ENCODE measurements around the gene FBXO46. TPM values are rescaled to one million over a fixed set of nuclear protein-coding genes. Genes with fewer than 3 reads are reported as not detected.
"Not testable (repeated sequence)": the region's sequence is repeated elsewhere in the genome, so short reads cannot be mapped to it uniquely, and the experiment has no call there.

Gene FBXO46
- total RNA-seq, 8 experiments from 2014 or later = 6.4 to 24.3 (median 8.9) TPM

GRCh38 chr19:45762870-45763631, 32.4 kb upstream of the FBXO46 start:
- Histone ChIP-seq H3K27ac (no peak overlapping the region), H3K4me3 (no peak overlapping the region), H3K4me1 (replicated peaks in 1 of 2) (peaks cover 18 to 29% of the 10 kb centered on the region in 2 donors)
- in situ Hi-C loops (cut with MboI; ENCODE audit: low pct_unique_long_range_greater_than_20kb in 2 of 9, low sequenced_read_pairs in 9 of 9, unreplicated experiment in 9 of 9) = no loop called here
- 33 to 100% (median 90%) methylated on average over 1 to 8 of the region's 15 CpGs; no CpG with 5 or more reads in 4 of the 10 experiments for WGBS, 10 experiments
- no peak for ATAC-seq (replicated peaks in 6 of 8)

GRCh38 chr19:45761714-45762113, 31.0 kb upstream of the FBXO46 start:
- no peak overlapping the region for H3K4me3 ChIP-seq
- no peak overlapping the region for H3K27ac ChIP-seq
- no peak for ATAC-seq (replicated peaks in 6 of 8)
- whole genome bisulfite sequencing, 10 experiments = 66 to 100% (median 70%) methylated on average over 1 to 7 of the region's 17 CpGs; no CpG with 5 or more reads in 7 of the 10 experiments
- peaks cover 18 to 25% of the 10 kb centered on the region in 2 donors for H3K4me1 ChIP-seq (replicated peaks in 1 of 2)
- in situ Hi-C loops (cut with MboI; ENCODE audit: low pct_unique_long_range_greater_than_20kb in 2 of 9, low sequenced_read_pairs in 9 of 9, unreplicated experiment in 9 of 9) = no loop called here

GRCh38 chr19:45758921-45759320, 28.2 kb upstream of the FBXO46 start:
- in situ Hi-C loops (cut with MboI; ENCODE audit: low pct_unique_long_range_greater_than_20kb in 2 of 9, low sequenced_read_pairs in 9 of 9, unreplicated experiment in 9 of 9) = no loop called here
- 20 to 84% (median 79%) methylated on average over 2 to 6 of the region's 9 CpGs; no CpG with 5 or more reads in 4 of the 10 experiments for WGBS, 10 experiments
- ATAC-seq (replicated peaks in 6 of 8) = no peak

GRCh38 chr19:45757695-45758094, 27.0 kb upstream of the FBXO46 start:
- in situ Hi-C loops (cut with MboI; ENCODE audit: low pct_unique_long_range_greater_than_20kb in 2 of 9, low sequenced_read_pairs in 9 of 9, unreplicated experiment in 9 of 9) = no loop called here
- Histone ChIP-seq H3K27ac (no peak overlapping the region), H3K4me3 (no peak overlapping the region), H3K4me1 (replicated peaks in 1 of 2) (no peaks in the 10 kb centered on the region)
- ATAC-seq (replicated peaks in 6 of 8) = no peak
- 26 to 93% (median 81%) methylated on average over 2 to 9 of the region's 9 CpGs; no CpG with 5 or more reads in 3 of the 10 experiments for WGBS, 10 experiments

More at GRCh38 chr19:45758921-45759320, 28.2 kb upstream of the FBXO46 start:
- Histone ChIP-seq H3K27ac (no peak overlapping the region), H3K4me3 (no peak overlapping the region), H3K4me1 (replicated peaks in 1 of 2) (peaks cover 5 to 6% of the 10 kb centered on the region in 2 donors)

GRCh38 chr19:45754323-45754722, 23.6 kb upstream of the FBXO46 start:
- in situ Hi-C loops (cut with MboI; ENCODE audit: low pct_unique_long_range_greater_than_20kb in 2 of 9, low sequenced_read_pairs in 9 of 9, unreplicated experiment in 9 of 9) = no loop called here
- no peak overlapping the region for H3K4me3 ChIP-seq
- WGBS, 10 experiments = 80 to 100% (median 100%) methylated on average over 1 to 2 of the region's 8 CpGs; no CpG with 5 or more reads in 7 of the 10 experiments
- H3K4me1 ChIP-seq (replicated peaks in 1 of 2) = no peaks in the 10 kb centered on the region
- no peak for ATAC-seq (replicated peaks in 6 of 8)
- no peak overlapping the region for H3K27ac ChIP-seq

GRCh38 chr19:45753548-45753947, 22.9 kb upstream of the FBXO46 start:
- in situ Hi-C loops (cut with MboI; ENCODE audit: low pct_unique_long_range_greater_than_20kb in 2 of 9, low sequenced_read_pairs in 9 of 9, unreplicated experiment in 9 of 9) = no loop called here
- 18 to 40% (median 20%) methylated on average over 1 to 3 of the region's 6 CpGs; no CpG with 5 or more reads in 6 of the 10 experiments for WGBS, 10 experiments
- Histone ChIP-seq H3K4me3 (no peak overlapping the region), H3K27ac (no peak overlapping the region), H3K4me1 (replicated peaks in 1 of 2) (no peaks in the 10 kb centered on the region)
- ATAC-seq (replicated peaks in 6 of 8) = peak in 5 of 8 experiments; percentile 14 to 44 (median 27)

- no peak for ATAC-seq (replicated peaks in 6 of 8)
- H3K4me1 ChIP-seq (replicated peaks in 1 of 2) = no peaks in the 10 kb centered on the region
- H3K4me3 ChIP-seq = no peak overlapping the region
- H3K27ac ChIP-seq = no peak overlapping the region
- in situ Hi-C loops (cut with MboI; ENCODE audit: low pct_unique_long_range_greater_than_20kb in 2 of 9, low sequenced_read_pairs in 9 of 9, unreplicated experiment in 9 of 9) = no loop called here
- WGBS, 10 experiments = 80 to 100% (median 98%) methylated on average over 1 to 8 of the region's 12 CpGs; no CpG with 5 or more reads in 1 of the 10 experiments
Measured at GRCh38 chr19:45752639-45753038, 21.9 kb upstream of the FBXO46 start.

- ATAC-seq (replicated peaks in 6 of 8); H3K27ac ChIP-seq; in situ Hi-C loops (cut with MboI; ENCODE audit: low pct_unique_long_range_greater_than_20kb in 2 of 9, low sequenced_read_pairs in 9 of 9, unreplicated experiment in 9 of 9); H3K4me3 ChIP-seq; H3K4me1 ChIP-seq (replicated peaks in 1 of 2): not testable (repeated sequence)
- WGBS, 10 experiments = 67 to 100% (median 89%) methylated on average over 2 to 10 of the region's 10 CpGs
Measured at GRCh38 chr19:45751483-45751882, 20.8 kb upstream of the FBXO46 start.

GRCh38 chr19:45747513-45747912, 16.8 kb upstream of the FBXO46 start:
- no peaks in the 10 kb centered on the region for H3K4me1 ChIP-seq (replicated peaks in 1 of 2)
- H3K4me3 ChIP-seq = no peak overlapping the region
- WGBS, 10 experiments = 60 to 100% (median 80%) methylated on average over 1 to 2 of the region's 5 CpGs; no CpG with 5 or more reads in 4 of the 10 experiments
- H3K27ac ChIP-seq = no peak overlapping the region
- in situ Hi-C loops (cut with MboI; ENCODE audit: low pct_unique_long_range_greater_than_20kb in 2 of 9, low sequenced_read_pairs in 9 of 9, unreplicated experiment in 9 of 9) = no loop called here
- no peak for ATAC-seq (replicated peaks in 6 of 8)

GRCh38 chr19:45746866-45747265, 16.2 kb upstream of the FBXO46 start:
- in situ Hi-C loops (cut with MboI; ENCODE audit: low pct_unique_long_range_greater_than_20kb in 2 of 9, low sequenced_read_pairs in 9 of 9, unreplicated experiment in 9 of 9) = no loop called here
- 0 to 100% (median 95%) methylated on average over 1 to 4 of the region's 5 CpGs; no CpG with 5 or more reads in 4 of the 10 experiments for WGBS, 10 experiments

GRCh38 chr19:45745606-45746005, 14.9 kb upstream of the FBXO46 start:
- in situ Hi-C loops (cut with MboI; ENCODE audit: low pct_unique_long_range_greater_than_20kb in 2 of 9, low sequenced_read_pairs in 9 of 9, unreplicated experiment in 9 of 9) = no loop called here
- Histone ChIP-seq H3K4me3 (no peak overlapping the region), H3K27ac (no peak overlapping the region), H3K4me1 (replicated peaks in 1 of 2) (no peaks in the 10 kb centered on the region)
- 40 to 100% (median 84%) methylated on average over 1 to 4 of the region's 6 CpGs; no CpG with 5 or more reads in 3 of the 10 experiments for WGBS, 10 experiments
- no peak for ATAC-seq (replicated peaks in 6 of 8)

More at GRCh38 chr19:45746866-45747265, 16.2 kb upstream of the FBXO46 start:
- no peaks in the 10 kb centered on the region for H3K4me1 ChIP-seq (replicated peaks in 1 of 2)
- H3K4me3 ChIP-seq = no peak overlapping the region
- H3K27ac ChIP-seq = no peak overlapping the region
- ATAC-seq (replicated peaks in 6 of 8) = no peak

- in situ Hi-C loops (cut with MboI; ENCODE audit: low pct_unique_long_range_greater_than_20kb in 2 of 9, low sequenced_read_pairs in 9 of 9, unreplicated experiment in 9 of 9) = no loop called here
- Histone ChIP-seq H3K4me1 (replicated peaks in 1 of 2) (no peaks in the 10 kb centered on the region), H3K27ac (no peak overlapping the region), H3K4me3 (no peak overlapping the region)
- ATAC-seq (replicated peaks in 6 of 8) = peak in 1 of 8 experiments; percentile 72
- WGBS, 10 experiments = 17 to 100% (median 67%) methylated on average over 1 to 4 of the region's 4 CpGs; no CpG with 5 or more reads in 1 of the 10 experiments
Measured at GRCh38 chr19:45742969-45743368, 12.3 kb upstream of the FBXO46 start.

- Histone ChIP-seq H3K4me3 (no peak overlapping the region), H3K4me1 (replicated peaks in 1 of 2) (no peaks in the 10 kb centered on the region), H3K27ac (no peak overlapping the region)
- ATAC-seq (replicated peaks in 6 of 8) = peak in 1 of 8 experiments; percentile 32
- in situ Hi-C loops (cut with MboI; ENCODE audit: low pct_unique_long_range_greater_than_20kb in 2 of 9, low sequenced_read_pairs in 9 of 9, unreplicated experiment in 9 of 9) = no loop called here
- WGBS, 10 experiments = 20 to 100% (median 77%) methylated on average over 1 to 9 of the region's 10 CpGs
Measured at GRCh38 chr19:45739498-45740439, 9.1 kb upstream of the FBXO46 start.
